ENCODE results near the gene MACO1.
"Not testable (repeated sequence)": the region's sequence is repeated elsewhere in the genome, so short reads cannot be mapped to it uniquely, and the experiment has no call there.

Gene MACO1

DNA sequence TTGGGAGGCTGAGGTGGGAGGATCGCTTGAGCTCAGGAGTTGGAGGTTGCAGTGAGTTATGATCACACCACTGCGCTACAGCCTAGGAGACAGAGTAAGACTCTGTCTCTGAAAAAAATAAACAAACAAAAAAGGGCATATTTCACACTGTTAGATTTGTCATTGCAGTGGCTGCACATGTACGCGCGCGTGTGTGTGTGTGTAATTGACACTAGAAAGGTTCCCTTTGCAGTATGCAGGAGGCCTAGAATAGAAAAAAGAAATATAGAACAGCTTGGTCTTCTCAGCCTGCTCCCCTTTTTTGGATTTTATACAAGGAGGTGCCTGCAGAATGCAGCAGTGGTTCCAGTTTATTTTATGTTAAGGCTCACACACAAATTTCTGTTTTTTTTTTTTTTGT is 8.6 kb downstream of the MACO1 start:
- DNase-seq (ENCODE audit: low read depth), result no peak
- H3K4me3 ChIP-seq (ENCODE audit: low read length), result no peak overlapping the region
- TF ChIP-seq, protein P1, sequence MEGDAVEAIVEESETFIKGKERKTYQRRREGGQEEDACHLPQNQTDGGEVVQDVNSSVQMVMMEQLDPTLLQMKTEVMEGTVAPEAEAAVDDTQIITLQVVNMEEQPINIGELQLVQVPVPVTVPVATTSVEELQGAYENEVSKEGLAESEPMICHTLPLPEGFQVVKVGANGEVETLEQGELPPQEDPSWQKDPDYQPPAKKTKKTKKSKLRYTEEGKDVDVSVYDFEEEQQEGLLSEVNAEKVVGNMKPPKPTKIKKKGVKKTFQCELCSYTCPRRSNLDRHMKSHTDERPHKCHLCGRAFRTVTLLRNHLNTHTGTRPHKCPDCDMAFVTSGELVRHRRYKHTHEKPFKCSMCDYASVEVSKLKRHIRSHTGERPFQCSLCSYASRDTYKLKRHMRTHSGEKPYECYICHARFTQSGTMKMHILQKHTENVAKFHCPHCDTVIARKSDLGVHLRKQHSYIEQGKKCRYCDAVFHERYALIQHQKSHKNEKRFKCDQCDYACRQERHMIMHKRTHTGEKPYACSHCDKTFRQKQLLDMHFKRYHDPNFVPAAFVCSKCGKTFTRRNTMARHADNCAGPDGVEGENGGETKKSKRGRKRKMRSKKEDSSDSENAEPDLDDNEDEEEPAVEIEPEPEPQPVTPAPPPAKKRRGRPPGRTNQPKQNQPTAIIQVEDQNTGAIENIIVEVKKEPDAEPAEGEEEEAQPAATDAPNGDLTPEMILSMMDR (conservative IDR thresholded peaks at IDR 0.05; ENCODE audit: low read length), result no peak

DNA sequence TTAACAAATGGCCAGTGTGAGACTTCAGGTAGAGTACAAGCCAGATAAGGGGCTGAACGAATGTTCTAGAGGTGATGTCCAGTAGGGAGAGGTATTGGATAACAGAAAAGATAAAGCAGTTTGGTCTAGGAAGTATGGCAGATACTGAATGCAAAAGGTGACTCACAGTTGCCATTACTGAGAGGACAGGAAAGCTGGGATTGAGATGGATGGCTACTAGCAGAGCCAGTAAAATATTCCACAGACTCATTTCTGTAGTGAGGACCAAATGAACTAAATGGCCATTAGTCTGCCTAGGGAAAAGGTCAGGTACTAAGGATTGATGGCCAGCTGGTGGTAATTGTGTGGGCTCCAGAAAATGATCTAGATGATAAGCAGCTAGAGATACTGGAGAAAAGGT is 11.5 kb downstream of the MACO1 start:
- TF ChIP-seq, protein P1 (conservative IDR thresholded peaks at IDR 0.05; ENCODE audit: low read length), result no peak
- no peak overlapping the region for H3K4me3 ChIP-seq (ENCODE audit: low read length)
- no peak for DNase-seq (ENCODE audit: low read depth)

DNA sequence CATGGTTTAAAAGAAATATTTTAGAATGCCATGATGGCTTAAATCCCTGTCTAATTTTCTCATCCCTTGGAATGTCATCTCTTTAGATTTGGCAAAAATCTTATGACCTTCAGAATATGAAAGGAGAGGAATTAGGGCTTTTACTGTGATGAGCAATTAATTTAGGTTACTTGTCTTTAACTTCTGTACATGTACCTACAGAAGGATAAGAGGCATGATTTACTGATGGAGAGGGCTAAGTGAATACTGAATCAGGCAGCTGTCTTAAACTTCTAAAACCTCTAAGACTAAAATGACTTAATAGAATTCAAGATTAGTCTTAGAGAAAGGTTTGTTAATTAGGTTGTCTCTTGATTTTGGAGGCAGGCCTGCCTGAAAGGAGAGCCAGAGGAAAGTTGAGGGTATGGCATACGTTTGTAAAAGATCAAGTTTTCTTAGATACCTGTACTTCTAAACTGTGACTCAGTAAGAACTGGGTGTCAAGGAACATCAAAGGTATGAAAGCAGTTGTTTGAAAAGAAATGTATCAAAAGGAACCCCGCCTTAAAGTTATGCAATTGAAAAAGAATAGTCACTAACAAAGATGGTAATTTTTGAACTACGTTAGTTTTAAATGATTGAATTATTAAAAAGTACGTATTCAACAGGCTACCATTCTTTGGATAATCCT is 12.5 kb downstream of the MACO1 start:
- TF ChIP-seq, protein P1 (conservative IDR thresholded peaks at IDR 0.05; ENCODE audit: low read length), result no peak
- no peak for DNase-seq (ENCODE audit: low read depth)
- no peak overlapping the region for H3K4me3 ChIP-seq (ENCODE audit: low read length)

- not testable (repeated sequence) for H3K4me3 ChIP-seq (ENCODE audit: low read length); DNase-seq (ENCODE audit: low read depth)
Observed at GRCh38 chr1:25444604-25445003, 13.9 kb downstream of the MACO1 start.

DNA sequence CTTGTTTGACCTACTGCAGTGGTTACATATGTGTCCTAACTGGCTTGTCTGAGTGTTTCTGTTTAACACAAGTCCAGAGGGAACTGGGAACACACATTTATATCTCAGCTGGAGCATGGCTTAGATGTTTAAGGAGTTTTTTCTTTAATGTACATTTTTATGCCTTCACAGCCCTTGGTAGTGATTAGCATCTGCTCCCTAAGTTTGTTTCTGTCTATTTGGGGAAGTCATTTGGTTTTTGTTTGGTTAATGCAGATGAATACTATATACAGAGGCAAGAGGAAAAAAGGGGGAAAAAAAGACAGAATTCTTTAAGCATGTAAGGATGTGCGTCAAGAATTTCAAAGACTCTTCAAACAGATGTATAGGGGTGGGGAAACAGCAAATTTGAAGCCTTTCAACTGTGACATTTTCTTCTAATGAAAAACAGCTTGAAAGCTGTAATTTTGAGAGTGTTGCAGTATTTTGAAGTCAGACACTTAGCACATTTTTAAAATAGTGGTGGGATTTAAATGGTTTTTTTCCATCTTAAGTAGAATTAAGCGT is 15.4 kb downstream of the MACO1 start:
- TF ChIP-seq, protein P1 (conservative IDR thresholded peaks at IDR 0.05; ENCODE audit: low read length), result no peak
- H3K4me3 ChIP-seq (ENCODE audit: low read length), result no peak overlapping the region
- peak; percentile 27 for DNase-seq (ENCODE audit: low read depth)

DNA sequence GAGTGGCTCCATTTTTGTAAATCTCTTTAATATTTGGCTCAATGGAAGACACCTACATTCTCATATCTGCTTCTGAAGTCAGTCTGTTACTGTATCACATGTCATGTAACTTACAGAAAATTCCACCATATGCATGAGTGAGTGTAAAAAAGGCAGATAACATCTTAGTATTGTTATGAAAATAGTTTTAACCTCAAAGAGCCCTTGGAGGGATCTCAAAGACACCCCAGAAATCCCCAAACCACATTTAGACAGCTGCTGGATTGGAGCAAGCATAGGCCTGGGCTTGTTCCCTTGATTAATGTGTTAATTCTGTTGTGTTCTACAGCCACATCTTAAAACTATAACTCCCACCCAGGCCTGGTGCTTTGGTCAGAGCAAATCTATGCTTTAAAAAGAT is 16.9 kb downstream of the MACO1 start:
- H3K4me3 ChIP-seq (ENCODE audit: low read length), result no peak overlapping the region
- no peak for DNase-seq (ENCODE audit: low read depth)
- TF ChIP-seq, protein P1 (conservative IDR thresholded peaks at IDR 0.05; ENCODE audit: low read length), result no peak

GRCh38 chr1:25450891-25451290 is 20.2 kb downstream of the MACO1 start:
- H3K4me3 ChIP-seq (ENCODE audit: low read length), result no peak overlapping the region
- DNase-seq (ENCODE audit: low read depth), result no peak
- TF ChIP-seq, protein P1 (conservative IDR thresholded peaks at IDR 0.05; ENCODE audit: low read length), result no peak
